ENCODE measurements around the gene KRTAP10-1. TPM values are rescaled to one million over a fixed set of nuclear protein-coding genes. Genes with fewer than 3 reads are reported as not detected.
A peak's percentile ranks its signal among the peaks of the same experiment; 100 is the strongest.

Gene KRTAP10-1
- total and polyA plus RNA-seq, 9 of the 15 experiments (the other 6 are each of a cell fraction or from before 2014, with no cell fraction given) = not detected

DNA sequence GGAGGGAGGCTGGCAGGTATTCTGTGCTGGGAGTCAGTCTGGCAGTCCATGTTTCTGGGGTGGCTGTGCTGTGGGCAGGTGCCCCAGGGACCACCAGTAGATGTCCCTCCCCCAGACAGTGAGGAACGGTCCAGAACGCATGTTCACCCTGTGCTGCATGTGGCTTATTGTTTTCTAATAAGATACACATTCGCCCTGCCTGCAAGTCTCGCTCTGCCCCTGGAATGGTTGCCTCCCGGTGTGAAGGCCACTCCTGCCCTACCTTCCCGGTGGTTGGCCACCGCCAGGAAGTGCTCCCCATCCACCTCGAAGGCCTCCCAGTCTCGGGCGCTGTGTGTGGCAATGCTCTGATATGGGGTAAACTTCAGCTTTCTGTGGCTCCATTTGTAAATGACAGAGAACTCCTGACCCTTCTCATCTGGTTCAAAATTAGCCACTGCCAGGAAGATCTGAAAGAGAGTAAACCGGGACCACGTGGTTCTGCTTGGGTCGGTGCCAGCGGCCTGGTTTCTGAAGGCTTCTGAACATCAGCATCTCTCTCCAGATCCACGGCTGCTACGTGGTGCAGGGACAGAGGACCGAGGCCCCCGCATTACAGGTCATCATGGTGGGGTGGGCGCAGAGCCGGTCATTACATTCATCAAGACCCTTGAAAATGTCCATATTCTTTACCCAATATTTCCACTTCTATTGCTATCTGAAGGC is 14.5 kb downstream of the KRTAP10-1 start (continued):
- TF ChIP-seq, protein P1, sequence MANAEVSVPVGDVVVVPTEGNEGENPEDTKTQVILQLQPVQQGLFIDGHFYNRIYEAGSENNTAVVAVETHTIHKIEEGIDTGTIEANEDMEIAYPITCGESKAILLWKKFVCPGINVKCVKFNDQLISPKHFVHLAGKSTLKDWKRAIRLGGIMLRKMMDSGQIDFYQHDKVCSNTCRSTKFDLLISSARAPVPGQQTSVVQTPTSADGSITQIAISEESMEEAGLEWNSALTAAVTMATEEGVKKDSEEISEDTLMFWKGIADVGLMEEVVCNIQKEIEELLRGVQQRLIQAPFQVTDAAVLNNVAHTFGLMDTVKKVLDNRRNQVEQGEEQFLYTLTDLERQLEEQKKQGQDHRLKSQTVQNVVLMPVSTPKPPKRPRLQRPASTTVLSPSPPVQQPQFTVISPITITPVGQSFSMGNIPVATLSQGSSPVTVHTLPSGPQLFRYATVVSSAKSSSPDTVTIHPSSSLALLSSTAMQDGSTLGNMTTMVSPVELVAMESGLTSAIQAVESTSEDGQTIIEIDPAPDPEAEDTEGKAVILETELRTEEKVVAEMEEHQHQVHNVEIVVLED (CRISPR knock-in tag; IDR thresholded peaks at IDR 0.05) = no peak
- no peak for TF ChIP-seq CBX2 (IDR thresholded peaks at IDR 0.05; ENCODE audit: insufficient read depth, low read length, poor library complexity, severe bottlenecking)

DNA sequence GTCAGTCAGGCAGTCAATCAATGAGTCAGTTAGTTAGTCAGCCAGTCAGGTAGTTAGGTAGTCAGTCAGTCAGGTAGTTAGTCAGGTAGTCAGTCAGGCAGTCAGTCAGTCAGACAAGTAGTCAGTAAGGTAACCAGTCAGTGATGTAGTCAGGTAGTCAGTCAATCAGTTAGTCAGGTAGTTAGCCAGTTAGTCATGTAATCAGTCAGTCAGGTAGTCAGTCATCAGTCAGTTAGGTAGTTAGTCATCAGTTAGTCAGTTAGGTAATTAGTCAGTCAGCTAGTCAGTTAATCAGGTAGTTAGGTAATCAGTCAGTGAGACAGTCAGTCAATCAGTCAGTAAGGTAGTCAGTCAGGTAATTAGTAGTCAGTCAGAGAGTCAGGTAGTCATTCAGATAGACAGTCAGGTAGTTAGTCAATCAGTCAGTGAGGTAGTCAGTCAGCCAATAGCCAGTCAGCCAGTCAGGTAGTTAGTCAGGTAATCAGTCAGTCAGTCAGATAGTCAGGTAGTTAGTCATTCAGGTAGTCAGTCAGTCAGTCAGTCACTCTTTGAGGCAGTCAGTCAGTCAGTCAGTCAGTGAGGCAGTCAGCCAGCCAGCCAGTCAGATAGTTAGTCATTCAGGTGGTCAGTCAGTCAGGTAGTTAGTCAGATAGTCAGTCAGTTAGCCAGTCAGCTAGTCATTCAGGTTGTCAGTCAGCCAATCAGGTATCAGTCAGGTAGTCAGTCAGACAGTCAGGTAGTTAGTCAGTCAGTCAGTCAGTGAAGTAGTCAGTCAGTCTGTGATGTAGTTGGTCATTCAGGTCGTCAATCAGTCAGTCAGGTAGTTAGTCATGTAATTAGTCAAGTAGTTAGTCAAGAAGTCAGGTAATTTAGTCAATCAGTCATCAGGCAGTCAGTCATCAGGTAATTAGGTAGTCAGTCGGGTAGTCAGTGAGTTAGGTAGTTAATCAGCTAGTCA is 15.3 kb downstream of the KRTAP10-1 start:
- POLR2A ChIA-PET = no interaction called here
- no peaks in the 10 kb centered on the region for H3K79me2 ChIP-seq (ENCODE audit: control insufficient read depth, insufficient read depth, low read length)
- ATAC-seq (no peak), FAIRE-seq (peak; percentile 37), DNase-seq (ENCODE audit: extremely low read depth in 1 of 4, low spot score in 3 of 4) (no peak)
- BruUV-seq (replicated peaks) = no TSS peak
- no peak overlapping the region for H3K4me2 ChIP-seq (ENCODE audit: insufficient read depth, low read length)
- WGBS (ENCODE audit: insufficient coverage, low coverage, missing lambda C conversion rate) = 2% methylated on average over 2 of the region's 2 CpGs
- intact Hi-C loops (cut with micrococcal nuclease) = no loop called here
- CTCF ChIA-PET (ENCODE audit: low intra/inter-chr PET ratio) = no interaction called here
- in situ Hi-C loops (cut with MboI) = no loop called here
- H3K9me3 ChIP-seq (replicated peaks; ENCODE audit: control insufficient read depth, insufficient read depth, low read depth, low read length) = peaks cover 21% of the 10 kb centered on the region; the same call in 1 of the 2 replicates
- no peak overlapping the region for H2AFZ ChIP-seq (ENCODE audit: low read depth, low read length)
- H3K27ac ChIP-seq (ENCODE audit: extremely low read depth, low read depth, low read length) = no peak overlapping the region
- H3K9me1 ChIP-seq (ENCODE audit: control insufficient read depth, insufficient read depth, low read length) = no peaks in the 10 kb centered on the region
- no peaks in the 10 kb centered on the region for H3K36me3 ChIP-seq (ENCODE audit: control insufficient read depth, insufficient read depth, low read length)
- no peak overlapping the region for H3K9ac ChIP-seq (ENCODE audit: insufficient read depth in 1 of 2, low read depth in 2 of 2, low read length in 2 of 2)
- peaks cover 0 to 28% of the 10 kb centered on the region in 2 experiments; a peak in 1 of 5 replicates for H3K4me1 ChIP-seq (replicated peaks in 1 of 2; ENCODE audit: control insufficient read depth in 2 of 2, insufficient read depth in 2 of 2, low read length in 2 of 2)
- H3K4me3 ChIP-seq = no peak overlapping the region
- H4K20me1 ChIP-seq (replicated peaks; ENCODE audit: control insufficient read depth, insufficient read depth, low read length) = peaks cover 9% of the 10 kb centered on the region; the same call in 1 of the 2 replicates
- peaks cover 22 to 51% of the 10 kb centered on the region in 2 experiments; a peak in 3 of 5 replicates for H3K27me3 ChIP-seq (ENCODE audit: control insufficient read depth in 2 of 2, insufficient read depth in 2 of 2, low read length in 2 of 2)
- TF ChIP-seq, protein P2, sequence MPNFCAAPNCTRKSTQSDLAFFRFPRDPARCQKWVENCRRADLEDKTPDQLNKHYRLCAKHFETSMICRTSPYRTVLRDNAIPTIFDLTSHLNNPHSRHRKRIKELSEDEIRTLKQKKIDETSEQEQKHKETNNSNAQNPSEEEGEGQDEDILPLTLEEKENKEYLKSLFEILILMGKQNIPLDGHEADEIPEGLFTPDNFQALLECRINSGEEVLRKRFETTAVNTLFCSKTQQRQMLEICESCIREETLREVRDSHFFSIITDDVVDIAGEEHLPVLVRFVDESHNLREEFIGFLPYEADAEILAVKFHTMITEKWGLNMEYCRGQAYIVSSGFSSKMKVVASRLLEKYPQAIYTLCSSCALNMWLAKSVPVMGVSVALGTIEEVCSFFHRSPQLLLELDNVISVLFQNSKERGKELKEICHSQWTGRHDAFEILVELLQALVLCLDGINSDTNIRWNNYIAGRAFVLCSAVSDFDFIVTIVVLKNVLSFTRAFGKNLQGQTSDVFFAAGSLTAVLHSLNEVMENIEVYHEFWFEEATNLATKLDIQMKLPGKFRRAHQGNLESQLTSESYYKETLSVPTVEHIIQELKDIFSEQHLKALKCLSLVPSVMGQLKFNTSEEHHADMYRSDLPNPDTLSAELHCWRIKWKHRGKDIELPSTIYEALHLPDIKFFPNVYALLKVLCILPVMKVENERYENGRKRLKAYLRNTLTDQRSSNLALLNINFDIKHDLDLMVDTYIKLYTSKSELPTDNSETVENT (CRISPR knock-in tag; IDR thresholded peaks at IDR 0.05) = peak; percentile 13
- TF ChIP-seq TSC22D4 (tag; IDR thresholded peaks at IDR 0.05) (no peak), ZNF75A (CRISPR knock-in tag; IDR thresholded peaks at IDR 0.05) (no peak), KDM5B (IDR thresholded peaks at IDR 0.05; ENCODE audit: insufficient replicate concordance, low read depth, low read length) (no peak)
- TF ChIP-seq, protein P3, sequence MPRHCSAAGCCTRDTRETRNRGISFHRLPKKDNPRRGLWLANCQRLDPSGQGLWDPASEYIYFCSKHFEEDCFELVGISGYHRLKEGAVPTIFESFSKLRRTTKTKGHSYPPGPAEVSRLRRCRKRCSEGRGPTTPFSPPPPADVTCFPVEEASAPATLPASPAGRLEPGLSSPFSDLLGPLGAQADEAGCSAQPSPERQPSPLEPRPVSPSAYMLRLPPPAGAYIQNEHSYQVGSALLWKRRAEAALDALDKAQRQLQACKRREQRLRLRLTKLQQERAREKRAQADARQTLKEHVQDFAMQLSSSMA (CRISPR knock-in tag; IDR thresholded peaks at IDR 0.05) = no peak
- TF ChIP-seq, protein P4, sequence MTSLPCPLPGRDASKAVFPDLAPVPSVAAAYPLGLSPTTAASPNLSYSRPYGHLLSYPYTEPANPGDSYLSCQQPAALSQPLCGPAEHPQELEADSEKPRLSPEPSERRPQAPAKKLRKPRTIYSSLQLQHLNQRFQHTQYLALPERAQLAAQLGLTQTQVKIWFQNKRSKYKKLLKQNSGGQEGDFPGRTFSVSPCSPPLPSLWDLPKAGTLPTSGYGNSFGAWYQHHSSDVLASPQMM (CRISPR knock-in tag; IDR thresholded peaks at IDR 0.05) = peak; percentile 11; the same call in 1 of the 2 replicates

Measured in K562 (cell line).